ENCODE results near the gene VEGFB.

The VEGFB gene

GRCh38 chr11:64227405-64227956 lies 6.9 kb upstream of the VEGFB start:
- intact Hi-C loops (cut with DNase I): no loop called here
- DNase-seq: no peak

DNA sequence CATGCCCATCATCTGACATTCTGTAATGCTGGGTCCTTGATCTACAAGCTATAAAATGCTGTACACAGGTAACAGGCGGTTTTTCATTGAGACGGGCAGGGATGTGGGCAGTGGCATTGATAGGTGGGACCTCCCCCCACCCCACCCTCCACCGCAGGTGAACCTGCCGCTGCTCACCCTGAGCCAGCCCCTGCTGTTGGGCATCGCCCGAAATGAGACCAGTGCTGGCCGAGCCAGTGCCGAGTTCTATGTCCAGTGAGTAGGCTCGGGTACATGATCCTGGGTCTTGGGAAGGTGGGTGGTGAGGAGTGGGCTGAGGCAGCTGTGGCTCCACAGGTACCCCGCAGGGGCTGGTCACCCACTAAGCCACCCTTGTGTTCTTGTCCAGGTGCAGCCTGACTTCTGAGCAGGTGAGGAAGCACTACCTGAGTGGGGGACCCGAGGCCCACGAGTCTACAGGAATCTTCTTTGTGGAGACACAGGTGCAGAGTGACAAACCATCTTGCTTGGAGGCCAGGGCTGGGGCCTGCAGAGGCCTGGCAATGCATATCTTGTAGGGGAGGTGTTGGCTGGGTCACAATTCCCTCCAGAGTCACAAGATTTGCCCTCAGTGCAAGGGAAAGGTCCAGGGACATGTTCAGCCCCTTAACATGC lies 5.2 kb upstream of the VEGFB start:
- DNase-seq: peak in 1 of 42 donors; percentile 2

GRCh38 chr11:64229744-64230170 lies 4.6 kb upstream of the VEGFB start:
- peak in 1 of 42 donors; percentile 3 for DNase-seq
- intact Hi-C loops (cut with DNase I): no loop called here

More for the DNA sequence above, 5.2 kb upstream of the VEGFB start:
- intact Hi-C loops (cut with DNase I): no loop called here

DNA sequence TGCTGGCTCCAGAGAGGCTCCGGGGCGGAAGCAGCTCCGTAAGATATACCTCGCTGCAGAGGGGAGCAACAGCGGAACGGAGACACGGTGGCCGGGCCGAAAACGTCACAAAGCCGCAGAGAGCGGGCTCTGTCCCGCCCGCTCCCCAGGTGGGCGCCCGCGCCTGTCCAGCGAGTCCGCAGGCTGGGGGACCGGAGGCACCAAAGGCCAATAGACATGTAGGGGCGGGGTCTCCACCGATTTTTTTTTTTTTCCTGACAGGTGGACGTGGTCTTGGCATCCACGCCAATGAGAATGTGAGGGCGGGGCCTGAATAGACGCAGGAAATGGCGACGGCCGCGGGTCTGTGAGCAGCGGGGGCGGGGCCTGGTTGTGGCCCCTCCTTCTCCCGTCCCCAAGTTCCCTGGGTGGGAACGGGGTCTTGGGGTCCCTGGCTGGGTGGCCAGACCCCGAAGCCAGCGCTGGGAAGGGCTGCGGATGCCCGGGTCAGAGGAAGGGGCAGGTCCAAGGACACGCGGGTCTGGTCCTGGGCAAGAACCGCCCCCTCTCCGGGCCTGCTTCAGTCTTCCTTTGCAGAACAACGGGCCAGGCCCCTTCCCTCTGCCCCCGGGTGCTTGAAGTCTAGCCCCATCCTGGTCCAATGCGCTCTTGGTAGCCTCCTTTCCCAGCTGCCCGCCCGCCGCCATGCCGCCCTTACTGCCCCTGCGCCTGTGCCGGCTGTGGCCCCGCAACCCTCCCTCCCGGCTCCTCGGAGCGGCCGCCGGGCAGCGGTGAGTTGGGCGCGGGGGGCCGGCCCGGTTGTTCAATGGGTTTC lies 4.0 kb upstream of the VEGFB start, which contains the start of gene DNAJC4:
Gene DNAJC4 (plus strand): TSS at position 378 of the 814 bp plus-strand sequence. CDS start 307 bp downstream, at position 685.
- intact Hi-C loops (cut with DNase I): no loop called here
- peak; percentile 85 to 97 (median 92) for DNase-seq

DNA sequence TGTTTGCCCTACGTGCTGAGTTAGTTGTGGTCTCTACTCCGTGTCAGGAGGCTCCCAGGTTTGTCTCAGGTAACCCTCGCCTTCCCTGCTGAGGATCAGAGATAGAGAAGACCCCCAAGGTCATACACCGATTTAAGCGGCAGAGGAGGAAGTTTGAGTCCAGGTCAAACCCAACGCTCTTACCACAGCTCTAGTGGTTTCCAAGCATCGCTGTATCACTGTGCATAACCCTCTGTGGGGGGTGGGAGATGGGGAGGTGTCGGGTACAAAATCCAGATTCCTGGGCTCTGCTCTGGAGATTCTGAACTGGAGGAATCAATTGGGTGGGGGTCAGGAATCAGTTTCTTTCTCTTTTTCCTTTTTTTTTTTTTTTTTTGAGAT lies 3.4 kb upstream of the VEGFB start:
- intact Hi-C loops (cut with DNase I): no loop called here
- DNase-seq: peak in 1 of 42 donors; percentile 6

GRCh38 chr11:64231546-64231945 lies 2.8 kb upstream of the VEGFB start:
- intact Hi-C loops (cut with DNase I): no loop called here
- no peak for DNase-seq

- intact Hi-C loops (cut with DNase I): no loop called here
- no peak for DNase-seq
Observed at GRCh38 chr11:64232182-64232966, 2.0 kb upstream of the VEGFB start.

GRCh38 chr11:64232967-64233315 lies 1.4 kb upstream of the VEGFB start:
- peak in 1 of 42 donors; percentile 9 for DNase-seq
- intact Hi-C loops (cut with DNase I): no loop called here

- peak in 6 of 42 donors; percentile 33 to 50 (median 39) for DNase-seq
- intact Hi-C loops (cut with DNase I): no loop called here
Observed at GRCh38 chr11:64234647-64235379, 429 bp downstream of the VEGFB start.

- intact Hi-C loops (cut with DNase I): no loop called here
- no peak for DNase-seq
Observed at GRCh38 chr11:64235437-64236161, 1.2 kb downstream of the VEGFB start.

DNA sequence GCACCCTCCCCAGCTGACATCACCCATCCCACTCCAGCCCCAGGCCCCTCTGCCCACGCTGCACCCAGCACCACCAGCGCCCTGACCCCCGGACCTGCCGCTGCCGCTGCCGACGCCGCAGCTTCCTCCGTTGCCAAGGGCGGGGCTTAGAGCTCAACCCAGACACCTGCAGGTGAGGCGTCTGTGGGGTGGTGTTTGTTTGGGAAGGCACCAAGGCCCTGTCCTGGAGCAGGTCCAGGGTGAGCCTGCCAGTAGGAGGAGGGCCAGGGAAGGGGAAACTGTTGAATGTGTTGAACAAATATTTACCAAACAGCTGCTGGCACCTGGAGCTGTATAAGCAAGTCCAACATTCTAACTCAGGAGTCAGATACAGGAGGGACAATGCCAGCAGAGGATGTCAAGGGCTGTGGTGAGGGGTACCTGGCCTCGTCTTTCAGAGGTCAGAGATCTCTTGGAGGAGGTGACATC lies 3.1 kb downstream of the VEGFB start:
- intact Hi-C loops (cut with DNase I): no loop called here
- peak in 1 of 42 donors; percentile 2 for DNase-seq

- DNase-seq: peak in 1 of 42 donors; percentile 1
- intact Hi-C loops (cut with DNase I): no loop called here
Observed at GRCh38 chr11:64238076-64238475, 3.7 kb downstream of the VEGFB start.

GRCh38 chr11:64238999-64239398 lies 4.6 kb downstream of the VEGFB start:
- intact Hi-C loops (cut with DNase I): no loop called here

GRCh38 chr11:64239662-64240434 lies 5.5 kb downstream of the VEGFB start:
- DNase-seq: peak in 4 of 42 donors; percentile 2 to 60 (median 54)
- intact Hi-C loops (cut with DNase I): no loop called here

More at GRCh38 chr11:64238999-64239398, 4.6 kb downstream of the VEGFB start:
- peak in 4 of 42 donors; percentile 51 to 64 (median 56) for DNase-seq

- intact Hi-C loops (cut with DNase I): no loop called here
Observed at GRCh38 chr11:64240435-64241240, 6.3 kb downstream of the VEGFB start, which contains the start of gene FKBP2. FKBP2 (plus strand) TSS chr11:64241095; CDS start chr11:64242388, 1,293 bp downstream.

GRCh38 chr11:64241241-64241490 lies 6.8 kb downstream of the VEGFB start:
- intact Hi-C loops (cut with DNase I): no loop called here
- DNase-seq: peak in 34 of 42 donors; percentile 99 to 100 (median 100)

More at GRCh38 chr11:64240435-64241240, 6.3 kb downstream of the VEGFB start, which contains the start of gene FKBP2:
- DNase-seq: peak; percentile 92 to 99 (median 97)
